ENCODE measurements around the gene ELMOD1. TPM values are rescaled to one million over a fixed set of nuclear protein-coding genes. Genes with fewer than 3 reads are reported as not detected.

ELMOD1 gene
- total RNA-seq, 4 donors from 2014 or later = not detected

DNA sequence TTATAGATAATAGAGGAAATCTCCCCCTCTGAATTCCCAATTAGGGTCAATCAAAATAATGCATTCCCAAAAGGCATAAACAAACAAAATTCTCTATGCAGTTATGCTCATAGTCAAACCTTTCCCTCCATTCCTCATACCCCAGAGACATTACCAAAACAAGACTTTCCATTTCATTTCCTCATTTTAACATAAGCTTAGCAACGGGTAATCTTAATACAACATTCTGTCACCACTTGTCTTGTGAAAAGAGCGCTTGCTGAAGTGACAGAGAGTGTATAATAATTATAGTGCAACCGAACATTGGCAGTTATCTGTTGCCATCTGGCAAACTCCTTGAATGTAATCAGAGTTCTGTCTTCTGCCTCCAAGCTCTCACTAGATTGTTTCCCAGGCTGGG lies 122.1 kb downstream of the ELMOD1 start:
- intact Hi-C loops (cut with DNase I) = no loop called here
- Histone ChIP-seq H3K27me3 (no peaks in the 10 kb centered on the region), H3K4me1 (no peaks in the 10 kb centered on the region), H3K27ac (no peak overlapping the region), H3K36me3 (no peaks in the 10 kb centered on the region), H3K4me3 (replicated peaks in 1 of 3) (no peak overlapping the region), H3K9me3 (no peaks in the 10 kb centered on the region)
- no peak for DNase-seq
- WGBS, 2 donors = 39 to 40% methylated on average over 3 of the region's 3 CpGs
- TF ChIP-seq, protein P1, sequence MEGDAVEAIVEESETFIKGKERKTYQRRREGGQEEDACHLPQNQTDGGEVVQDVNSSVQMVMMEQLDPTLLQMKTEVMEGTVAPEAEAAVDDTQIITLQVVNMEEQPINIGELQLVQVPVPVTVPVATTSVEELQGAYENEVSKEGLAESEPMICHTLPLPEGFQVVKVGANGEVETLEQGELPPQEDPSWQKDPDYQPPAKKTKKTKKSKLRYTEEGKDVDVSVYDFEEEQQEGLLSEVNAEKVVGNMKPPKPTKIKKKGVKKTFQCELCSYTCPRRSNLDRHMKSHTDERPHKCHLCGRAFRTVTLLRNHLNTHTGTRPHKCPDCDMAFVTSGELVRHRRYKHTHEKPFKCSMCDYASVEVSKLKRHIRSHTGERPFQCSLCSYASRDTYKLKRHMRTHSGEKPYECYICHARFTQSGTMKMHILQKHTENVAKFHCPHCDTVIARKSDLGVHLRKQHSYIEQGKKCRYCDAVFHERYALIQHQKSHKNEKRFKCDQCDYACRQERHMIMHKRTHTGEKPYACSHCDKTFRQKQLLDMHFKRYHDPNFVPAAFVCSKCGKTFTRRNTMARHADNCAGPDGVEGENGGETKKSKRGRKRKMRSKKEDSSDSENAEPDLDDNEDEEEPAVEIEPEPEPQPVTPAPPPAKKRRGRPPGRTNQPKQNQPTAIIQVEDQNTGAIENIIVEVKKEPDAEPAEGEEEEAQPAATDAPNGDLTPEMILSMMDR (IDR thresholded peaks at IDR 0.05) = no peak
- no peak for TF ChIP-seq POLR2A (IDR thresholded peaks at IDR 0.05)

Other genes starting within 250 kb of the ELMOD1 start
- gene CWF19L2, start 133.3 kb upstream of the ELMOD1 start, total RNA-seq = 10 to 100 TPM; 26.2 to 50.9 (median 34.3) TPM
- 10 to 100 TPM in 3 of 4 donors, 1 to 10 TPM in 1; 7.4 to 11.6 (median 10.9) TPM for gene ALKBH8, start 25.4 kb upstream of the ELMOD1 start, total RNA-seq
- gene SLN, start 120.9 kb downstream of the ELMOD1 start, total RNA-seq = not detected

Measured in thyroid gland (tissue), 4 donors.